PC-9 (cell line): ENCODE measurements around the gene EXOG.

Source experiments
- CTCF ChIP-seq: fragments of 200-600 bp; sonication (generic); conservative IDR thresholded peaks from 2 replicates; pipeline ENCODE4 v1.6.1; 2017; ENCODE audit warnings: mixed run types, antibody characterized with exemption, mild to moderate bottlenecking, moderate library complexity
- EZH2 ChIP-seq: fragments of 200-600 bp; sonication (generic); IDR thresholded peaks from 2 replicates; pipeline ENCODE4 v1.8.0; 2017; ENCODE audit warnings: antibody characterized with exemption, low read depth

GRCh38 chr3:38511546-38511945 is 15.4 kb downstream of the EXOG start:
- TF ChIP-seq CTCF (no peak), EZH2 (no peak)
